Activated CD8-positive, alpha-beta memory T cell treated with anti-CD3 and anti-CD28 coated beads for 48 hours (primary cell): ENCODE data around the gene RBMY1B.
"Not testable (repeated sequence)": the region's sequence is repeated elsewhere in the genome, so short reads cannot be mapped to it uniquely, and the experiment has no call there.

ENCODE experiments used
- DNase-seq, 3 experiments: peaks; one replicate each; pipeline ENCODE4 v3.0.0-alpha.2; 2020; ENCODE audit warnings: low read depth in 2 of 3, low spot score in 2 of 3

Gene RBMY1B

DNA sequence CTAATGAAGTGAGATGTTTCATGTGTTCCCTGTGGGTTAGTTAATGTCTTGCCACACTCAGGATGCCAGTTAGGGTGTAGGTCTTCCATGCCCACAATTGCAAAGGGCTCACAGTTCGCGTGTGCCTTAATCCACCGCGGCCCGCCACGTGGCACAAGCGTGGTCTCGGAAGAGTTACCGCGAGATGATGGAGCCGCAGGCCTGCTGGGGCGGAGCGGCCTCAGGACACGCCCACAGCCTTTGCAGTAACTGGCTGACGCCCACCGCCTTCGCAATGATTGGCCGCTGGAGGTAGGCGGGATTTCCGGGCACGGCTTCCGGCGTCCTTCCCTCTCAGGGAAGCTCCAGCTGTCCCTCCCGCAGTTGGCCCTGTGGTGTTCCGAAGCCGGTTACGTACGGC is at the start of gene RBMY1B:
Gene RBMY1B, plus strand, starts transcription at position 301 of the 400 bp plus-strand sequence. CDS start 2,013 bp downstream, outside the sequence.
- DNase-seq: not testable (repeated sequence)

DNA sequence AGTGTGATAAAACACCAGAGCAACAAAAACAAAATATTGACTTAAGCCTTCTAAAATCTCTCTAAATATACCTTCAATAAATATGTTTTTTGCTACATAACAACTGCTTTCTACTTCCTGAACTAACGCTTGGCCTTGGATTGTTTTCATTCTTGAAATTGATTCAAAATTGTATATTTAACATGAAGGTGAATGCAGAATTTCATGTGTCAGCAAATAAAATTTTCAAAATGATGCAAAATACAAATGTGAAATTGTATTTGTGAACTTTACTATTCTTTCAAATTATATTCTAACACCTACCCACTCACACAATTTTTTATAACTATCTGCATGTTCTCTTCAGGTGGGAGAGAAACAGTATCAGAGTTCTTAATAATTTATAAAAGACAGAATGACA is 48.2 kb upstream of the RBMY1B start:
- not testable (repeated sequence) for DNase-seq

DNA sequence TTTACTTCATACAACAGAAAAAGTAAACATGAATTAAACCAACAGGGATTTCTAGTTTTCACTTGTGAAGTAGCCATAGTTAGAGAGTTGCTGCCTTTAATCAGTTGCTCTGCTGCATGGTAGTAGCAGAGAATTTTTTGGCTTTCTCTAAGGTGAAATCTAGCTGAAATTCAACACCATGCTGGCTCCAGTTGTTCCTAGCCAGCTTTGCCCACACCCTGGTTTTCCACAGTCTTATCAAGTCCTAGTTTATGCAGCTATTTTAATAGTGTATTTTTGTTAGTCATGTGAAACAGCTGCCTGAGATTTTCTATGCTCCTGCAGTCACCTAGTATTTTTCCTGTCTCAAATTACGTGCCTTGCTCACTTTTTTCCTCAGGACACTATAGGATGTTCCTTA is 28.2 kb upstream of the RBMY1B start:
- DNase-seq: no peak

DNA sequence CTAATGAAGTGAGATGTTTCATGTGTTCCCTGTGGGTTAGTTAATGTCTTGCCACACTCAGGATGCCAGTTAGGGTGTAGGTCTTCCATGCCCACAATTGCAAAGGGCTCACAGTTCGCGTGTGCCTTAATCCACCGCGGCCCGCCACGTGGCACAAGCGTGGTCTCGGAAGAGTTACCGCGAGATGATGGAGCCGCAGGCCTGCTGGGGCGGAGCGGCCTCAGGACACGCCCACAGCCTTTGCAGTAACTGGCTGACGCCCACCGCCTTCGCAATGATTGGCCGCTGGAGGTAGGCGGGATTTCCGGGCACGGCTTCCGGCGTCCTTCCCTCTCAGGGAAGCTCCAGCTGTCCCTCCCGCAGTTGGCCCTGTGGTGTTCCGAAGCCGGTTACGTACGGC is 23.4 kb downstream of the RBMY1B start, which contains the start of gene RBMY1A1:
Gene RBMY1A1, plus strand, starts transcription at position 301 of the 400 bp plus-strand sequence. CDS start 2,013 bp downstream, outside the sequence.
- DNase-seq: not testable (repeated sequence)

DNA sequence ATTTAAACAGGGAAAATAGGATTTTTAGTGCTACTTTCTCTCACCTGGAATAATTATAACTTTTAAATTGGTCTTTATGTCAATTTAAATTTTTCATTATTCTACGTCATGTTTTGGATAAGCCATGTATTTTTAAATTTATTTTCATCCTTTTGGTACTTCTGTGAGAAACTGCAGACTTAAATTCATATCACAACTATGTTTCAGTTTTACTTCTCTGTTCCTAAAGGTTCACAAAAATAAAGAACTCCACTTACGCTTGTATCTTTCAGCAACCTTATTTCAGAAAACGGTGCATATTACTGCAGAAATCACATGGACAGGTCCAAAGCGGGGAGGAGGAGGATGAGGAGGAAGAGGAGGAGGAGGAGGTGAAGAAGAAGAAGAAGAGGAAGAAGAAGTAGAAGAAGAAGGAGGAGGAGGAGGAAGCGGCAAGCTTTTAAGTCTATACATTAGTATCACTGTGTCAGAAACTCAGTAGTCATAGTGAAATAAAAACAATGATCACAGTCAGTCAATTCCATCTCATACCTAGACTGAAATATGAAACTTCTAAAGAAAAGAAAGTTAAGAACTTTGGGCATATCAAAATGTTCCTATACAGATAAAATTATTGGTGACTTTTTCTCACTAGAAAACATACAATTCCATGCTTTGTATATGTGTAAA is 48.3 kb downstream of the RBMY1B start:
- DNase-seq: not testable (repeated sequence)
